PC-9 (cell line): ENCODE results near the gene KPNA1.

Source experiments
- EZH2 ChIP-seq: fragments of 200-600 bp; sonication (generic); IDR thresholded peaks from 2 replicates; pipeline ENCODE4 v1.8.0; 2017; ENCODE audit warnings: antibody characterized with exemption, low read depth
- TF ChIP-seq, protein P1 (sequence below): fragments of 200-600 bp; sonication (generic); conservative IDR thresholded peaks from 2 replicates; pipeline ENCODE4 v1.6.1; 2017; ENCODE audit warnings: mixed run types, antibody characterized with exemption, mild to moderate bottlenecking, moderate library complexity

DNA sequence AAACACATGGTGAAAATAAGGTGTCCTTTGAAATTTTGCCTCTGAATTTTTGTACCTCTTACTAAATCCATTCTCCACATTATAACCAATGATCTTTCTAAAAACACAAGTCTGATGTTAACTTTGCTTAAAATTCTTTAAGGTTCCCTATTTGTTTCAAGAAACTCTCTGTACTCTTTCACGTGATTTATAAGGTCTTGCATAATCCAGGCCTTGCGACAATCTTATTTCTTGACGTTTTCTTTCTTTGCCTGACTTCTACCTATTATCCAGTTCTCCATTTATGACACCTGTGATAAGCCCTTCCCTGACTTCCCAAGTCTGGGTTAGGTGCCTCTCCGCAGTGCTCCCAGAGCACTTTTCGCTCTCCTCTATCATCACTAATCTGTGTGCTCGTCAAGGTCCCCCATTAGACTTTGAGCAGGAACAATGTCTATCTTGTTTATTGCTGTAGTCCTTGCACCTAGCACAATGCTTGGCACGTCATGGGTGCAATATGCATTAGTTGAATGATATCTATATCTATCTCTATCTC lies 24.3 kb upstream of the KPNA1 start:
- TF ChIP-seq EZH2, result no peak
- TF ChIP-seq, protein P1, sequence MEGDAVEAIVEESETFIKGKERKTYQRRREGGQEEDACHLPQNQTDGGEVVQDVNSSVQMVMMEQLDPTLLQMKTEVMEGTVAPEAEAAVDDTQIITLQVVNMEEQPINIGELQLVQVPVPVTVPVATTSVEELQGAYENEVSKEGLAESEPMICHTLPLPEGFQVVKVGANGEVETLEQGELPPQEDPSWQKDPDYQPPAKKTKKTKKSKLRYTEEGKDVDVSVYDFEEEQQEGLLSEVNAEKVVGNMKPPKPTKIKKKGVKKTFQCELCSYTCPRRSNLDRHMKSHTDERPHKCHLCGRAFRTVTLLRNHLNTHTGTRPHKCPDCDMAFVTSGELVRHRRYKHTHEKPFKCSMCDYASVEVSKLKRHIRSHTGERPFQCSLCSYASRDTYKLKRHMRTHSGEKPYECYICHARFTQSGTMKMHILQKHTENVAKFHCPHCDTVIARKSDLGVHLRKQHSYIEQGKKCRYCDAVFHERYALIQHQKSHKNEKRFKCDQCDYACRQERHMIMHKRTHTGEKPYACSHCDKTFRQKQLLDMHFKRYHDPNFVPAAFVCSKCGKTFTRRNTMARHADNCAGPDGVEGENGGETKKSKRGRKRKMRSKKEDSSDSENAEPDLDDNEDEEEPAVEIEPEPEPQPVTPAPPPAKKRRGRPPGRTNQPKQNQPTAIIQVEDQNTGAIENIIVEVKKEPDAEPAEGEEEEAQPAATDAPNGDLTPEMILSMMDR, result no peak
